GM12872 (cell line): ENCODE data around the gene MCAT.

ENCODE experiments used
- TF ChIP-seq, protein P1 (sequence below): IDR thresholded peaks from 3 replicates; pipeline ENCODE4 v1.5.1; 2011; ENCODE audit warnings: low read depth, mild to moderate bottlenecking, low read length, moderate library complexity; ENCODE audit not compliant: insufficient read depth

Gene MCAT

DNA sequence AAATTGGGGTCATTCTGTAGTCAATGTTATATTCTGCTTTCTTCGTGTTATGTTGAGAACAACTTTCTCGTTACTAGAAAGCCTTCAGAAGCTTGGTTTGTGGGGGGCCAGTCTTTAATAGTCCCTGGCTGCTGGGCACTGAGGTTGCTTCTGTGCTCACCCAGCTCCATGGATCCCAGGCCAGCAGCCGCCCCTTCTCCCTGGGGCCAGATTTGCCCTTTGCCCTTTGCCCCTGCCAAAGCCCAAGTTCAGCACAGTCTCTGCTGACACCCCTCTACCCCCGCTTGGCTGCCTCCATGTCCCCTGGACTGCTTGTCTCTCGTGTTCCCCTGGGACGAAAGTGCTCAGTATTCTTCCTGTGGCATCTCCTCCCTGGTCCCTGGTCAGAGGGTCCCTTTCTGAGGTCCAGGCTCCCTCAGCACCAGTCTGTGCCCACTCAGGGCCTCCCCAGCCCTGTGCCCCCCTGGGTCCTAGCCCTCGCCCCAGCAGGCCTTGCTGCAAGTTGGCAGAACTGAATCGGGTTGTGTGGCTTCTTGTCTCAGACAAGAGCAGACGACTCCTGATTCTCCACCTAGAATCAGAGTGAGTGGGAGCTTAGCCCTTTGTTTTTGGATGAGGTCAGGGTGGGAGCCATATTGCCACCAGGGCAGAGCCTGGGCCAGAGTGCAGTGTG is 14.8 kb upstream of the MCAT start:
- TF ChIP-seq, protein P1, sequence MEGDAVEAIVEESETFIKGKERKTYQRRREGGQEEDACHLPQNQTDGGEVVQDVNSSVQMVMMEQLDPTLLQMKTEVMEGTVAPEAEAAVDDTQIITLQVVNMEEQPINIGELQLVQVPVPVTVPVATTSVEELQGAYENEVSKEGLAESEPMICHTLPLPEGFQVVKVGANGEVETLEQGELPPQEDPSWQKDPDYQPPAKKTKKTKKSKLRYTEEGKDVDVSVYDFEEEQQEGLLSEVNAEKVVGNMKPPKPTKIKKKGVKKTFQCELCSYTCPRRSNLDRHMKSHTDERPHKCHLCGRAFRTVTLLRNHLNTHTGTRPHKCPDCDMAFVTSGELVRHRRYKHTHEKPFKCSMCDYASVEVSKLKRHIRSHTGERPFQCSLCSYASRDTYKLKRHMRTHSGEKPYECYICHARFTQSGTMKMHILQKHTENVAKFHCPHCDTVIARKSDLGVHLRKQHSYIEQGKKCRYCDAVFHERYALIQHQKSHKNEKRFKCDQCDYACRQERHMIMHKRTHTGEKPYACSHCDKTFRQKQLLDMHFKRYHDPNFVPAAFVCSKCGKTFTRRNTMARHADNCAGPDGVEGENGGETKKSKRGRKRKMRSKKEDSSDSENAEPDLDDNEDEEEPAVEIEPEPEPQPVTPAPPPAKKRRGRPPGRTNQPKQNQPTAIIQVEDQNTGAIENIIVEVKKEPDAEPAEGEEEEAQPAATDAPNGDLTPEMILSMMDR, result no peak

DNA sequence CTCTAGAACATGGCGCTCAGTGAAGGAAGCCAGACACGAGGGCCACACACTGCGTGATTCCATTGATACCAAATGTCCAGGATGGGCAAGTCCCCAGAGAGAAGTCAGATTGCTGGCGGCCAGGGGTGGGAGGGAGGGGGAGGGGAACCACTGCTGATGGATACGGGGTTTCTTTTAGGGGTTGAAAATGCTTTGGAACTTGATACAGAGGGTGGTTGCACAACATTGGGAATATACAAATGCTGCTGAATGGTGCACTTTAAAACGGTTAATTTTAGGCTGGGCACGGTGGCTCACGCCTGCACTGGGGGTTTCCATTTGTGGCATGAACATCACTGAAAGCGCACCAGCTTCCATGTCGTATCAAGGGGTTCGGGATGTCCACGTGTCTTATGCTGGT is 13.2 kb upstream of the MCAT start:
- TF ChIP-seq, protein P1, result no peak

DNA sequence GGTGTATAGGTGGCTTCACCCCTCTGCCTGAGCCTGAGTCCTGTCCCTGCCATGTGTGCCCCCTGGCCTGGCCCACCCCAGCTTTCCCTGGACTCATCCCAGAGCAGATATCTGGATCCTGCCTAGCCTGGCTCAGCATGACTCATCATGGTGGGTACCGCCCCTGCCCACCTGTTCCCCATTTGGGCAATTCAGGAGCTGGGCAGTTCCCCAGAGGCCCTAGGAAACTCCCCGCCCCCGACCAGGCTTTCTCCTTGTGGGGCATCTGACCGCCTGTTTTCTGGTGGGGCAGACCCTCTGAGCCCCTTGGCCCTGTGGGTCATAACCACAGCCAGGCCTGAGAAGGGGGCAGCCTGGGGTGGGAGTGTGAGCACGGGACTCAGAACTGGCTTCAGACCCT is 12.6 kb upstream of the MCAT start:
- TF ChIP-seq, protein P1, result no peak

DNA sequence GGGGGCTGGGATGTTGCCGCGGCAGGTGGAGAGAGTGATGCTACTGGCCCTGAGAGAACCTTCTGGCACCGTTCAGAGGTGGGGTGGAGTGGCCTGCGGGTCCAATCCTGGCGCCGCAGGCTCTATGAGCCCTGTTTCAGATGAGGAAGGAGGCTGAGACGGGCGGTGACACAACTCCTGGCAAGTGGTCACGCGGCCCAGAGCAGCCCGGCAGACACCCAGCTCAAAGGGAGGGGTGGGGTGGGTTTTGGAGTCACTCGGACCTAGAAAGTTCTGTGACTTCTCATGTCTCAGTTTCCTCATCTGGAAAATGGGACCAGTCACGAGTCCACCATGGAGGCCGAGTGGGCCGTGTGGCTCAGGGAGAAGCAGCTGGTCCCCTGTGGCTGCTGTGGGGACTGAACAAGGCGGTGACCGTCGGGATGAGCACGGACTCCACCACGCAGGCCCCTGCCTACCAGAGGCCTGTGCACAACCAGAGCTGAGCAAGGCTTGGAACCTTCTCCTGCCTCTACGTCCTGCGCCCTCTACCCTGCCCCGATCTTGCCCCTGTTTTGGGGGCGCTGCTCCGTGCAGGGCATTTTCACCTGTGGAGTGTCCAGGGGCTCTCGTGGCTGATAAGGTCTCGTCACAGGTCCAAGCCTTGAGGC is 11.8 kb upstream of the MCAT start:
- TF ChIP-seq, protein P1, result no peak

DNA sequence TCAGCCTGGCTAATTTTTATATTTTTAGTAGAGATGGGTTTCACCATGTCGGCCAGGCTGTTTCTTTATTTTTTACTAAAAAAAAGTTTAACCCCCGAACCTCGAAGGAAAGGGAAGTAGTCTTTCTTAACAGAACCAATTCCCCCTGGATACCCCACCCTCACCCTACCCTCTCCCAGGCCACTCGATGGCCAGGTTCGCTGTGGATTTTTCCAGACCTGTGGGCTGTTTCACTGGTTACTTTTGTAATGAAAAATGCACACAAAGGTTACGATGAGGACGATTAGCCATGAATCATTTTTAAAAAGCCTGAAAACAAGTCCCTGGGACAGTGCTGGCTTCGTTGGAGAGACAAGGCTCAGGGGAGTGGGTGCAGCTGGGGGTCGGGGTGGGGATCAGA is 10.7 kb upstream of the MCAT start:
- TF ChIP-seq, protein P1, result no peak

DNA sequence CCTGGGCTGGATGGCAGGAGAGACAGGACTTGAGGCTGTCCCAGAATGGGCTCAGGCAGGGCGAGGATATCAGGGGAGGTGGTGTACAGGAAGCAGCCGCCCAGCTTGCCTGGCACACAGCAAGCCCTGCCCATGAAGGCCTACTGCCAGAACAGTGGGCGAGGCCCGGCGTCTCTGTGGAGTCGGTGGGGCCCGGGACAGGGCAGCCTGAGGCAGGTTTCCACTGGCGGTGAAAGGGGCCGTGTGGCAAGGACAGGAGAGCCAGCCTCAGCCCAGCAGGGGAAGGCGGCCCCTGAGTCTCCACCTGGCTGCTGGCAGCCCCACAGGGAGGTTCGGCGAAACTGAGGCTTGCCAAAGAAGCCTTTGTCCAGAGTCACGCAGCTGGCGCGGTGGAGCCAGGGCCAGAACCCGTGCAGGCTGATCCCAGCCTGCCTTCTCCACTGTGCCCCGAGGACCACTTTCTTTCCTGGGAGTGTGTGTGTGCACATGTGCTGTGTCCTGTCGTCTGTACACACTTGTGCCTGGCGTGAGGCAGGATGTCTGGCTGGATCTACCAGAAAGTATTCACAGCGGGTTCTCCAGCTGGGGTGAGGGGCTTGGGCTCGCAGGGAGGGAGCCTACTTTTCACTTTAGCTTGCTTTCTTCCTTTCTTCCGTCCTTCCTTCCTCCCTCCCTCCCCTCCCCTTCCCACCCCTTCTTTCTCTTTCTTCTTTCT is 9.3 kb upstream of the MCAT start:
- TF ChIP-seq, protein P1, result no peak

DNA sequence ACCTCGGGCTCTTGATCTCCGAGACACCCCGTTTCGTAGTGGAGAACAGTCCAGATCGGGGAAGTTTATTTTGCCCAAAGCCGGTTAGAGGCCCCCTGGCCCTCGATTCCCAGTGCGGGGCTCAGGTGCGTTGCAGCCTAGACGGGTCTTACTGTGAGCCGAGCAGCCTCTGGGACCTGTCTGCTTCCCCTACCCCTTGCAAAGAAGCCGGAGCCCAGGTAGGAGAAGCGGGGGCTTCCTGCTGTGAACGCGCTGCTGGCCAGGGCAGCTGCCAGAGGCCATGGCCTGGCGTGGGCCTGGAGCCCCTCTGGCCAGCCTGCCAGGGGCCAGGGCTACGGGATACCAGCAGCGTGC is 8.8 kb upstream of the MCAT start:
- TF ChIP-seq, protein P1, result no peak
